Measurements from ENCODE around the gene FAM114A1.

FAM114A1 gene

DNA sequence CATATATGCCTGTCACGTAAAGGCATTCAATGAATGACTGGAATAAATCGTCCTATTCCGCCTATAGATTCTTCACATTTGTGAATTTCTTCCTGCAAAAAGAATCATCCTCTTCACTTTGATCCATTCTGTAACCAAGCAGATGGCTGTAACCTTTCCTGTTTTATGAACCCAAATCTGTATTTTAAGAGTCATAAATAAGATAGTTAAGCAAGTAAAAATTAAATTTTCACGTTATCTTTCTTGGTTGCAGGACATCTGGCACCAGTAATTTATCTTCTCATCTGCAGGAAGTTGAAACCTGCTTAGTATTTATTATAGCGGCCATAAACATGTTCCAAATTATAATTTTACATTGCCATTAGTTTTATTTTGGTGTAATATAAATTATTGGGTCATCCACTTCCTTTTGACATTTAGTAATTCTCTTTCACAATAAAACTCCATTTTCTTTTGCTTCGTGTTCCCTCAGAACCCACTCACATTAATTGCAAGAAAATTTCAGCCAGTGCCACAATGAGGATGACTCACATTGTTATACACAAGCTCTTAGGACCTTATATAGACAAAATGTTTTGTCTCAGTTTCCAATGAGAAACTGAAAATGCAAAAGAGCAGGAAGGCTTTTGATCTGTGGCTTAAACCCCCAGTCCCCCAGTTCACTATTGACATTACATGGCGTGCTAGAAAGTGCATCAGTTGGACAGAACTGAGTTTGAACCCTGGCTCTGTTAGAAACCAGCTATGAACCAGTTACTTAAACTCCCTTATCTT lies 113.5 kb downstream of the FAM114A1 start:
- Histone ChIP-seq H3K4me1 (ENCODE audit: control insufficient read depth, insufficient read depth, low read length) (no peaks in the 10 kb centered on the region), H3K9me3 (ENCODE audit: control insufficient read depth, insufficient read depth, low read depth, low read length) (no peaks in the 10 kb centered on the region), H3K27ac (ENCODE audit: extremely low read depth, low read depth, low read length) (no peak overlapping the region), H3K36me3 (ENCODE audit: control insufficient read depth in 2 of 2, insufficient read depth in 1 of 2, low read length in 2 of 2) (no peaks in the 10 kb centered on the region), H3K4me3 (ENCODE audit: low read depth, low read length) (no peak overlapping the region)
- TF ChIP-seq HOXA7 (CRISPR knock-in tag; IDR thresholded peaks at IDR 0.05; ENCODE audit: borderline replicate concordance) (no peak), ZNF169 (tag by site-specific recombination; IDR thresholded peaks at IDR 0.05) (no peak), ZNF16 (tag by site-specific recombination; IDR thresholded peaks at IDR 0.05; ENCODE audit: low read depth) (no peak), ZSCAN16 (tag by site-specific recombination; IDR thresholded peaks at IDR 0.05) (no peak), ZBTB7A (tag by site-specific recombination; IDR thresholded peaks at IDR 0.05; ENCODE audit: low read depth) (no peak), ZNF426 (tag by site-specific recombination; IDR thresholded peaks at IDR 0.05) (no peak), ZNF311 (tag by site-specific recombination; IDR thresholded peaks at IDR 0.05; ENCODE audit: borderline replicate concordance) (no peak), ZSCAN23 (tag by site-specific recombination; IDR thresholded peaks at IDR 0.05) (no peak), ZNF707 (tag by site-specific recombination; IDR thresholded peaks at IDR 0.05) (no peak), ZNF664 (tag by site-specific recombination; IDR thresholded peaks at IDR 0.05) (no peak), KLF10 (tag by site-specific recombination; IDR thresholded peaks at IDR 0.05) (no peak), RBAK (tag by site-specific recombination; IDR thresholded peaks at IDR 0.05) (no peak), KLF16 (tag by site-specific recombination; IDR thresholded peaks at IDR 0.05) (no peak)
- TF ChIP-seq, protein P1, sequence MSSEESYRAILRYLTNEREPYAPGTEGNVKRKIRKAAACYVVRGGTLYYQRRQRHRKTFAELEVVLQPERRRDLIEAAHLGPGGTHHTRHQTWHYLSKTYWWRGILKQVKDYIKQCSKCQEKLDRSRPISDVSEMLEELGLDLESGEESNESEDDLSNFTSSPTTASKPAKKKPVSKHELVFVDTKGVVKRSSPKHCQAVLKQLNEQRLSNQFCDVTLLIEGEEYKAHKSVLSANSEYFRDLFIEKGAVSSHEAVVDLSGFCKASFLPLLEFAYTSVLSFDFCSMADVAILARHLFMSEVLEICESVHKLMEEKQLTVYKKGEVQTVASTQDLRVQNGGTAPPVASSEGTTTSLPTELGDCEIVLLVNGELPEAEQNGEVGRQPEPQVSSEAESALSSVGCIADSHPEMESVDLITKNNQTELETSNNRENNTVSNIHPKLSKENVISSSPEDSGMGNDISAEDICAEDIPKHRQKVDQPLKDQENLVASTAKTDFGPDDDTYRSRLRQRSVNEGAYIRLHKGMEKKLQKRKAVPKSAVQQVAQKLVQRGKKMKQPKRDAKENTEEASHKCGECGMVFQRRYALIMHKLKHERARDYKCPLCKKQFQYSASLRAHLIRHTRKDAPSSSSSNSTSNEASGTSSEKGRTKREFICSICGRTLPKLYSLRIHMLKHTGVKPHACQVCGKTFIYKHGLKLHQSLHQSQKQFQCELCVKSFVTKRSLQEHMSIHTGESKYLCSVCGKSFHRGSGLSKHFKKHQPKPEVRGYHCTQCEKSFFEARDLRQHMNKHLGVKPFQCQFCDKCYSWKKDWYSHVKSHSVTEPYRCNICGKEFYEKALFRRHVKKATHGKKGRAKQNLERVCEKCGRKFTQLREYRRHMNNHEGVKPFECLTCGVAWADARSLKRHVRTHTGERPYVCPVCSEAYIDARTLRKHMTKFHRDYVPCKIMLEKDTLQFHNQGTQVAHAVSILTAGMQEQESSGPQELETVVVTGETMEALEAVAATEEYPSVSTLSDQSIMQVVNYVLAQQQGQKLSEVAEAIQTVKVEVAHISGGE (tag by site-specific recombination; conservative IDR thresholded peaks at IDR 0.05; ENCODE audit: low read depth) = no peak
- TF ChIP-seq, protein P2, sequence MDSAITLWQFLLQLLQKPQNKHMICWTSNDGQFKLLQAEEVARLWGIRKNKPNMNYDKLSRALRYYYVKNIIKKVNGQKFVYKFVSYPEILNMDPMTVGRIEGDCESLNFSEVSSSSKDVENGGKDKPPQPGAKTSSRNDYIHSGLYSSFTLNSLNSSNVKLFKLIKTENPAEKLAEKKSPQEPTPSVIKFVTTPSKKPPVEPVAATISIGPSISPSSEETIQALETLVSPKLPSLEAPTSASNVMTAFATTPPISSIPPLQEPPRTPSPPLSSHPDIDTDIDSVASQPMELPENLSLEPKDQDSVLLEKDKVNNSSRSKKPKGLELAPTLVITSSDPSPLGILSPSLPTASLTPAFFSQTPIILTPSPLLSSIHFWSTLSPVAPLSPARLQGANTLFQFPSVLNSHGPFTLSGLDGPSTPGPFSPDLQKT (IDR thresholded peaks at IDR 0.05; ENCODE audit: borderline replicate concordance, low read depth, low read length) = no peak
- ChIA-PET POLR2A (no interaction called here), CTCF (interaction anchor here (0.5 kb wide), 1 partner anchor 228 kb away, joined by 3 read pairs; no protein-coding TSS in a partner anchor)

DNA sequence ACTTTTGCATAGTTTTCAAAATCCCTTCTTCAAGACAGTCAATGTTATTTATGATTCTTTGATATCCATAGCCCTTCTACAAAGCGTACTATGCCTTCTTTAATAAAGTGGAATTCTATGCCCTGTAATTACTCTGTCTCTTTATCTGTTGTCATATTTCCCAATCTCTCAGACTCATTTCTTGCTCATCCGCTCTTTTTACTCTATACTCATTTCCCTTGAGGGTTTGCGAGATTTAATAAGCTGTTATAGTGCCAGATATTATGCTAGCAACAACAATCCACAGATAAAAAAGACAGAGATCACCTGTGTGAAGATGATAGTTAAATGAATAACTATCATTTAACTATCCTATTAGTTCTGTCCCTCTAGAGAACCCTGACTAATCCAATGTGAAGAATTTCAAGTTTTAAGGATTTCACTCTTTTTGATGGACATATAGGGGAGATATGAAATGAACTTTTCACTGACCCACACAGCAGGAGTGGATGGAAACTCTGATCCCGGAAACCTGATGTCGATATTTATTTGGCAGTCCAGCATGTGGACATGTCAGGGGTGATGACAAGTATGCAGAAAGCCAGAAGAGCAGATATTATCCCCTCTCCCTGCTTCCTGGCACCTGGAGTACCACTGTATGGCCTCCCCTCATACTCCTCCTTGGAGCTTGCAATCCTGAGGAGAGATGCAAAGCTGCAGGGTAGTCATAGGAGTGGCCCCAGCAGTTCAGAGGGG lies 114.9 kb downstream of the FAM114A1 start:
- Histone ChIP-seq H3K4me1 (ENCODE audit: control insufficient read depth, insufficient read depth, low read length) (no peaks in the 10 kb centered on the region), H3K4me3 (ENCODE audit: low read depth, low read length) (no peak overlapping the region), H3K27ac (ENCODE audit: extremely low read depth, low read depth, low read length) (no peak overlapping the region), H3K9me3 (ENCODE audit: control insufficient read depth, insufficient read depth, low read depth, low read length) (no peaks in the 10 kb centered on the region), H3K36me3 (ENCODE audit: control insufficient read depth in 2 of 2, insufficient read depth in 1 of 2, low read length in 2 of 2) (no peaks in the 10 kb centered on the region)
- TF ChIP-seq SP3 (tag by site-specific recombination; IDR thresholded peaks at IDR 0.05) (no peak), ZNF626 (tag by site-specific recombination; IDR thresholded peaks at IDR 0.05) (no peak), ZNF621 (tag by site-specific recombination; IDR thresholded peaks at IDR 0.05) (no peak), ZNF23 (tag by site-specific recombination; IDR thresholded peaks at IDR 0.05; ENCODE audit: borderline replicate concordance) (no peak), ZFP37 (tag by site-specific recombination; IDR thresholded peaks at IDR 0.05) (no peak), ZNF248 (tag by site-specific recombination; IDR thresholded peaks at IDR 0.05) (no peak), TRIM28 (IDR thresholded peaks at IDR 0.05; ENCODE audit: borderline replicate concordance, low read length) (no peak)
- TF ChIP-seq, protein P3, sequence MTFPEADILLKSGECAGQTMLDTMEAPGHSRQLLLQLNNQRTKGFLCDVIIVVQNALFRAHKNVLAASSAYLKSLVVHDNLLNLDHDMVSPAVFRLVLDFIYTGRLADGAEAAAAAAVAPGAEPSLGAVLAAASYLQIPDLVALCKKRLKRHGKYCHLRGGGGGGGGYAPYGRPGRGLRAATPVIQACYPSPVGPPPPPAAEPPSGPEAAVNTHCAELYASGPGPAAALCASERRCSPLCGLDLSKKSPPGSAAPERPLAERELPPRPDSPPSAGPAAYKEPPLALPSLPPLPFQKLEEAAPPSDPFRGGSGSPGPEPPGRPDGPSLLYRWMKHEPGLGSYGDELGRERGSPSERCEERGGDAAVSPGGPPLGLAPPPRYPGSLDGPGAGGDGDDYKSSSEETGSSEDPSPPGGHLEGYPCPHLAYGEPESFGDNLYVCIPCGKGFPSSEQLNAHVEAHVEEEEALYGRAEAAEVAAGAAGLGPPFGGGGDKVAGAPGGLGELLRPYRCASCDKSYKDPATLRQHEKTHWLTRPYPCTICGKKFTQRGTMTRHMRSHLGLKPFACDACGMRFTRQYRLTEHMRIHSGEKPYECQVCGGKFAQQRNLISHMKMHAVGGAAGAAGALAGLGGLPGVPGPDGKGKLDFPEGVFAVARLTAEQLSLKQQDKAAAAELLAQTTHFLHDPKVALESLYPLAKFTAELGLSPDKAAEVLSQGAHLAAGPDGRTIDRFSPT (tag by site-specific recombination; IDR thresholded peaks at IDR 0.05) = no peak
- ChIA-PET POLR2A (no interaction called here), CTCF (no interaction called here)

Data from HEK293 (cell line).